Keratinocyte (primary cell): ENCODE results near the gene DRGX. TPM values are rescaled to one million over a fixed set of nuclear protein-coding genes. Genes with fewer than 3 reads are reported as not detected.

Source experiments
- DNase-seq: peaks from one replicate; pipeline ENCODE4 v3.0.0-alpha.2; 2011; ENCODE audit warnings: low read depth, missing footprints, low spot score
- FAIRE-seq: peaks from 2 replicates; lab custom pipeline; 2011; peaks lifted over from hg19 to GRCh38; lab: Jason Lieb, UNC
- H2AFZ ChIP-seq: 2 replicates; pipeline ENCODE4 v1.6.0; 2012; ENCODE audit warnings: low read length, control low read depth, inconsistent platforms; ENCODE audit not compliant: control insufficient read depth
- H3K27ac ChIP-seq: 2 replicates; pipeline ENCODE4 v1.5.1; 2011; ENCODE audit warnings: low read length; ENCODE audit not compliant: control insufficient read depth, insufficient read depth
- H3K27me3 ChIP-seq: 3 replicates; pipeline ENCODE4 v1.6.0; 2011; ENCODE audit warnings: low read length; ENCODE audit not compliant: control insufficient read depth, insufficient read depth; ENCODE audit errors: extremely low read depth
- H3K36me3 ChIP-seq, 2 experiments: 2 replicates in 1 of 2; 3 replicates in 1 of 2; pipeline ENCODE4 v1.5.1; 2011; ENCODE audit warnings: low read length in 2 of 2, mild to moderate bottlenecking in 1 of 2; ENCODE audit not compliant: control insufficient read depth in 2 of 2, insufficient read depth in 2 of 2; ENCODE audit errors: extremely low read depth in 1 of 2
- H3K4me1 ChIP-seq: 3 replicates; pipeline ENCODE4 v1.5.1; 2011; ENCODE audit warnings: low read length; ENCODE audit not compliant: control insufficient read depth, insufficient read depth; ENCODE audit errors: extremely low read depth
- H3K4me2 ChIP-seq: 3 replicates; pipeline ENCODE4 v1.6.0; 2011; ENCODE audit warnings: low read depth, low read length; ENCODE audit not compliant: control insufficient read depth, insufficient read depth; ENCODE audit errors: extremely low read depth
- H3K4me3 ChIP-seq, 3 experiments: fragments of 200-600 bp in 1 of 3; sonication (generic) in 1 of 3; 2 replicates in 2 of 3; 3 replicates in 1 of 3; pipeline ENCODE4 v1.5.1; 2011 to 2016; ENCODE audit warnings: low read length in 3 of 3, mild to moderate bottlenecking in 3 of 3, control low read depth in 2 of 3, inconsistent platforms in 1 of 3, low read depth in 1 of 3, mixed read lengths in 1 of 3, mixed run types in 1 of 3, moderate library complexity in 1 of 3; ENCODE audit not compliant: control insufficient read depth in 2 of 3, insufficient read depth in 2 of 3; ENCODE audit errors: extremely low read depth in 1 of 3
- H3K79me2 ChIP-seq: 2 replicates; pipeline ENCODE4 v1.6.0; 2012; ENCODE audit warnings: low read length; ENCODE audit not compliant: control insufficient read depth, insufficient read depth
- H3K9ac ChIP-seq: 3 replicates; pipeline ENCODE4 v1.6.0; 2011; ENCODE audit warnings: low read length; ENCODE audit not compliant: control insufficient read depth, insufficient read depth; ENCODE audit errors: extremely low read depth
- H3K9me1 ChIP-seq: 3 replicates; pipeline ENCODE4 v1.6.0; 2011; ENCODE audit warnings: low read length; ENCODE audit not compliant: control insufficient read depth, insufficient read depth; ENCODE audit errors: extremely low read depth
- H3K9me3 ChIP-seq: 2 replicates; pipeline ENCODE4 v1.5.1; 2012; ENCODE audit warnings: low read depth, low read length; ENCODE audit not compliant: control insufficient read depth
- H4K20me1 ChIP-seq: 3 replicates; pipeline ENCODE4 v1.6.0; 2011; ENCODE audit warnings: low read length; ENCODE audit not compliant: control insufficient read depth, insufficient read depth; ENCODE audit errors: extremely low read depth
- CTCF ChIP-seq, 3 experiments: IDR thresholded peaks in 1 of 3; conservative IDR thresholded peaks in 1 of 3; optimal IDR thresholded peaks in 1 of 3; 2 replicates in 2 of 3; 3 replicates in 1 of 3; pipeline versions ENCODE3 to v1.5.1; 2011; ENCODE audit warnings: low read length in 3 of 3, mild to moderate bottlenecking in 3 of 3, moderate library complexity in 2 of 3, control low read depth in 1 of 3, inconsistent platforms in 1 of 3; ENCODE audit not compliant: insufficient read depth in 2 of 3; ENCODE audit errors: extremely low read depth in 1 of 3
- EZH2 ChIP-seq: IDR thresholded peaks from one replicate; pipeline ENCODE4 v1.6.1; 2012; ENCODE audit warnings: inconsistent platforms, mild to moderate bottlenecking, low read length, moderate library complexity
- dilution Hi-C: fragments of 300-500 bp; cut with MboI; formaldehyde crosslinking; loops from one replicate; pipeline ENCODE4 v1.7.0; 2020; ENCODE audit warnings: low sequenced_read_pairs; ENCODE audit not compliant: extremely low pct_ligation_motif_present
- polyA plus RNA-seq, 5 experiments: library from polyadenylated mRNA; depleted of rRNA in 3 of 5; stranded (reverse) in 3 of 5; stranded (forward) in 1 of 5; unstranded in 1 of 5; fragments of >200 nt; gene quantifications; 1 replicate in 1 of 5; 2 replicates in 3 of 5; 3 replicates in 1 of 5; pipeline versions ENCODE4 v1.2.1 to v1.2.3, GENCODE V29; 2011 to 2012; ENCODE audit warnings: missing spikeins in 2 of 5, low read depth in 1 of 5, low replicate concordance in 1 of 5

Gene DRGX
- polyA plus RNA-seq, 1 donor (not counting 4 experiments of a cell fraction or from before 2014, with no cell fraction given), result not detected

- FAIRE-seq (no peak), DNase-seq (no peak)
- Histone ChIP-seq H2AFZ (no peak overlapping the region), H3K36me3 (no peaks in the 10 kb centered on the region), H4K20me1 (no peaks in the 10 kb centered on the region), H3K79me2 (no peaks in the 10 kb centered on the region), H3K9ac (no peak overlapping the region), H3K4me2 (no peak overlapping the region), H3K4me1 (no peaks in the 10 kb centered on the region), H3K9me1 (no peaks in the 10 kb centered on the region), H3K4me3 (no peak overlapping the region), H3K27ac (no peak overlapping the region), H3K9me3 (no peaks in the 10 kb centered on the region), H3K27me3 (peaks cover 8% of the 10 kb centered on the region)
- dilution Hi-C loops, result no loop called here
- TF ChIP-seq CTCF (optimal IDR thresholded peaks at IDR 0.05 in 1 of 3, IDR thresholded peaks at IDR 0.05 in 1 of 3, conservative IDR thresholded peaks at IDR 0.05 in 1 of 3; ENCODE audit: extremely low read depth in 1 of 3, insufficient read depth in 2 of 3, low read length in 3 of 3) (no peak), EZH2 (no peak)
These were observed 26.4 kb downstream of the DRGX start for GRCh38 chr10:49369216-49370162.

- Histone ChIP-seq H3K4me3 (no peak overlapping the region), H4K20me1 (no peaks in the 10 kb centered on the region), H2AFZ (no peak overlapping the region), H3K9me3 (no peaks in the 10 kb centered on the region), H3K79me2 (no peaks in the 10 kb centered on the region), H3K4me2 (no peak overlapping the region), H3K36me3 (no peaks in the 10 kb centered on the region), H3K9ac (no peak overlapping the region), H3K27ac (no peak overlapping the region), H3K4me1 (no peaks in the 10 kb centered on the region), H3K27me3 (peaks cover 8% of the 10 kb centered on the region), H3K9me1 (no peaks in the 10 kb centered on the region)
- FAIRE-seq (no peak), DNase-seq (no peak)
- TF ChIP-seq EZH2, result no peak
- no peak for TF ChIP-seq CTCF (optimal IDR thresholded peaks at IDR 0.05 in 1 of 3, IDR thresholded peaks at IDR 0.05 in 1 of 3, conservative IDR thresholded peaks at IDR 0.05 in 1 of 3; ENCODE audit: extremely low read depth in 1 of 3, insufficient read depth in 2 of 3, low read length in 3 of 3)
- dilution Hi-C loops, result no loop called here
These were observed 27.6 kb downstream of the DRGX start for GRCh38 chr10:49368256-49368655.
